Heart left ventricle (tissue), 16 donors: ENCODE results near the gene PTTG2. TPM values are rescaled to one million over a fixed set of nuclear protein-coding genes. Genes with fewer than 3 reads are reported as not detected.
"Not testable (repeated sequence)": the region's sequence is repeated elsewhere in the genome, so short reads cannot be mapped to it uniquely, and the experiment has no call there.

Source experiments
- ATAC-seq, 4 donors: fragments of 200-7000 bp; cut with Tn5 transposase; one replicate each; pipeline ENCODE4 v1.9.1; 2020 to 2022; ENCODE audit warnings: moderate library complexity in 4 of 4, mild to moderate bottlenecking in 3 of 4, moderate number of reproducible peaks in 1 of 4
- DNase-seq, 5 donors: peaks; one replicate each; pipeline ENCODE4 v3.0.0-alpha.2; 2020
- H3K27ac ChIP-seq, 12 donors: fragments of 200-600 bp; sonication (generic) in 4 of 12; one replicate each; pipeline versions ENCODE4 v1.5.0 to v1.8.0; 2016 to 2022; ENCODE audit warnings: mild to moderate bottlenecking in 2 of 12
- H3K27me3 ChIP-seq, 9 donors: fragments of 200-600 bp; sonication (generic) in 2 of 9; one replicate each; pipeline versions ENCODE4 v1.5.1 to v1.8.0; 2016 to 2022; ENCODE audit warnings: mild to moderate bottlenecking in 3 of 9
- H3K36me3 ChIP-seq, 9 donors: fragments of 200-600 bp; sonication (generic) in 2 of 9; one replicate each; pipeline versions ENCODE4 v1.5.0 to v1.8.0; 2018 to 2022; ENCODE audit warnings: mild to moderate bottlenecking in 2 of 9
- H3K4me1 ChIP-seq, 12 donors: fragments of 200-600 bp; sonication (generic) in 4 of 12; one replicate each; pipeline versions ENCODE4 v1.5.0 to v1.8.0; 2016 to 2022; ENCODE audit warnings: mild to moderate bottlenecking in 3 of 12
- H3K4me3 ChIP-seq, 12 donors: fragments of 200-600 bp; sonication (generic) in 4 of 12; one replicate each; pipeline versions ENCODE4 v1.5.0 to v1.8.0; 2017 to 2022; ENCODE audit warnings: mild to moderate bottlenecking in 9 of 12, moderate library complexity in 4 of 12
- H3K9me3 ChIP-seq, 12 donors: fragments of 200-600 bp; sonication (generic) in 4 of 12; one replicate each; pipeline versions ENCODE4 v1.5.0 to v1.8.0; 2016 to 2022; ENCODE audit warnings: mild to moderate bottlenecking in 1 of 12
- CTCF ChIP-seq, 12 donors: fragments of 200-600 bp; sonication (generic) in 4 of 12; IDR thresholded peaks; one replicate each; pipeline versions ENCODE4 v1.5.0 to v1.8.0; 2018 to 2022; ENCODE audit warnings: antibody characterized with exemption in 12 of 12, mild to moderate bottlenecking in 5 of 12
- POLR2A ChIP-seq, 2 donors: fragments of 450-650 bp; IDR thresholded peaks; one replicate each; pipeline ENCODE4 v1.6.1; 2017; ENCODE audit warnings: antibody characterized with exemption in 2 of 2, mild to moderate bottlenecking in 2 of 2, moderate library complexity in 2 of 2
- WGBS, 4 donors: extraction: QIAGEN DNeasy Blood & Tissue Kit in 2 of 4; methylation state at CpG; one replicate each; pipeline versions ENCODE4 v1.1.5 to v1.1.7; 2013 to 2018; 5-methylcytosine and 5-hydroxymethylcytosine counted together
- intact Hi-C, 10 donors: fragments of 100-400 bp; cut with DNase I; formaldehyde crosslinking; loops; one replicate each; pipeline versions ENCODE4 v1.11.1 to v1.14.2; 2022
- polyA plus RNA-seq, 2 donors: library from polyadenylated mRNA; stranded (reverse); fragments of 200-250 nt; gene quantifications; one replicate each; pipeline ENCODE4 v1.2.3, GENCODE V29; 2013
- total RNA-seq, 9 donors: library from RNA; depleted of rRNA in 2 of 9; stranded (reverse); fragments of >200 nt in 2 of 9; fragmentation: NEBNext Ultra II Directional in 3 of 9; extraction: Animal tissue kit (Norgen Biotek cat#: 25700) in 3 of 9; gene quantifications; one replicate each; pipeline versions ENCODE4 v1.1.0 to v1.2.4, GENCODE V29; 2016 to 2023
- donor health status: ischemic (EF 13 %, LVEDD 7.1; RV severe dilation, severe dysfunction).
- donor health status: healthy with polysubstance abuse.
- donor health status: DM: no; HTN: yes; CAD: no.
- donor health status: DM: no; HTN: no; CAD: no.
- donor health status: ischemic (EF 25% LVEDD 6.9; RV normal size, moderate dysfunction).
- donor health status: ischemic (EF 25% LVEDD 5.7; RV mildly dilated, moderate dysfunction).
- donor health status: healthy.
- donor health status: DM: yes; HTN: yes; CAD: no.
- donor health status: ischemic (EF 35%, LVEDD 5.7; RV mildly dilated, moderate dysfunction).
- donor health status: nonischemic (EF 11% LVEDD 7.7; RV severe dilation, severe dysfunction).
- donor health status: DM: yes; HTN: yes; CAD: no.
- donor health status: PGD.
- donor health status: ischemic (EF 29% LVEDD 5.4; RV normal size, mild dysfunction).
- donor health status: nonischemic (EF 23%, LVEDD 6.1; RV moderate dilation, normal function).

Gene PTTG2
- total and polyA plus RNA-seq, 11 donors: 0.48 to 2.3 (median 1.0) TPM; not detected in 3

DNA sequence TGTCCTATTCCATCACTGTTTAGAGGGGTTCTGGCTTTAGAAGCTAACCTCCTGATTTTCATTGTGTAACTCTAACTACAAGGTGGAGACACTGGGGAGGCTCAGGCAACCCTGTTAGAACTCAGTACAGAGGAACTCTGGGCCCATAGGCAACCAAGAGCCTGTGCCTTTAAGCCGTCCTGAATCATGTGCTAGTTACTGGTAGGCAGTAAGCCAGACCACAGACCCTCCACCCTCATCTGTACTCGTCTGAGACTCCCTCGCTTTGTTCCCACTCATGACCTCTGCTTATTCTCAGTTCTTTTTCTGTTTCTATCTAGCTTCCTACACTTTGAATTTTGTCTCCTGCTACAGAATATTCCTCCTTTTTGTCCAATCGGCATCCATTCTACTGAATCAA is 37.9 kb upstream of the PTTG2 start:
- intact Hi-C loops: no loop called here
- Histone ChIP-seq H3K9me3 (no peaks in the 10 kb centered on the region), H3K27ac (no peak overlapping the region), H3K27me3 (no peaks in the 10 kb centered on the region), H3K4me3 (no peak overlapping the region), H3K4me1 (peaks cover 0 to 14% (median 0%) of the 10 kb centered on the region in 12 donors), H3K36me3 (no peaks in the 10 kb centered on the region)
- ATAC-seq (no peak), DNase-seq (no peak)
- TF ChIP-seq POLR2A (IDR thresholded peaks at IDR 0.05) (no peak), CTCF (IDR thresholded peaks at IDR 0.05) (no peak)
- WGBS, 4 donors: 72 to 75% (median 74%) methylated on average over 4 of the region's 4 CpGs

DNA sequence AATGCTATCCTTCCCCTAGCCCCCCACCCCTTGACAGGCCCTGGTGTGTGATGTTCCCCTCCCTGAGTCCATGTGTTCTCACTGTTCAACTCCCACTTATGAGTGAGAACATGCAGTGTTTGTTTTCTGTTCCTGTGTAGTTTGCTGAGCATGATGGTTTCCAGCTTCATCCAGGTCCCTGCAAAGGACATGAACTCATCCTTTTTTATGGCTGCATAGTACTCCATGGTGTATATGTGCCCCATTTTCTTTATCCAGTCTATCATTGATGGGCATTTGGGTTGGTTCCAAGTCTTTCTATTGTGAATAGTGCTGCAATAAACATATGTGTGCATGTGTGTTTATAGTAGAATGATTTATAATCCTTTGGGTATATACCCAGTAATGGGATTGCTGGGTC is 37.1 kb upstream of the PTTG2 start:
- H3K9me3 ChIP-seq, H3K36me3 ChIP-seq, intact Hi-C loops, DNase-seq, H3K27ac ChIP-seq, H3K4me3 ChIP-seq, H3K27me3 ChIP-seq, ATAC-seq: not testable (repeated sequence)
- H3K4me1 ChIP-seq: peaks cover 0 to 14% (median 0%) of the 10 kb centered on the region in 12 donors

DNA sequence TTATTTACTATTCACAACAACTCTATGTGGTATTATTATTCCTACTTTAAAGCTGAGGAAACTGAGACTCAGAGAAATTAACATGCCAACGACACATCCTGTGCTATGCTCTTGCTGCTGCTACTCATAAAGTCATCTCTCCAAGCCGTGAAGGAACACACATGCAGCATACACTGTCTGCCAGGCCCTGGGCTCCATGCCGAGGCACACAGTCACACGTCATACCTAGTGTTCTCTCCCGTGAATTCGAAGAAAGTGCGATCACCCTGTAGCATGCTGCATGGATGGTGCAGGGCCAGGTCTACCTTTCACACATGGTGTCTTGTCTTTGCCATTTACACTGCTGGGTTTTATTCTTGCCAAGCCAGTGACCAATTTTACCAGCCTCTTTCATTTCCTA is 35.3 kb upstream of the PTTG2 start:
- Histone ChIP-seq H3K9me3 (no peaks in the 10 kb centered on the region), H3K27ac (no peak overlapping the region), H3K36me3 (no peaks in the 10 kb centered on the region), H3K4me3 (no peak overlapping the region), H3K27me3 (no peaks in the 10 kb centered on the region), H3K4me1 (peaks cover 0 to 26% (median 6%) of the 10 kb centered on the region in 12 donors)
- no peak for TF ChIP-seq CTCF (IDR thresholded peaks at IDR 0.05)
- TF ChIP-seq POLR2A (IDR thresholded peaks at IDR 0.05): no peak
- intact Hi-C loops: no loop called here
- 67 to 82% (median 76%) methylated on average over 7 of the region's 7 CpGs for WGBS, 4 donors
- ATAC-seq: peak in 1 of 4 donors; percentile 21
- no peak for DNase-seq

GRCh38 chr4:37927434-37927833 is 32.8 kb upstream of the PTTG2 start:
- no peak overlapping the region for H3K4me3 ChIP-seq
- H3K36me3 ChIP-seq: peaks cover 0 to 5% (median 0%) of the 10 kb centered on the region in 9 donors
- DNase-seq: no peak
- intact Hi-C loops: no loop called here
- 78 to 87% (median 85%) methylated on average over 4 of the region's 4 CpGs for WGBS, 4 donors
- H3K4me1 ChIP-seq: peaks cover 0 to 35% (median 17%) of the 10 kb centered on the region in 12 donors
- H3K27me3 ChIP-seq: no peaks in the 10 kb centered on the region
- no peak for ATAC-seq
- no peak overlapping the region for H3K27ac ChIP-seq
- H3K9me3 ChIP-seq: no peaks in the 10 kb centered on the region
- no peak for TF ChIP-seq POLR2A (IDR thresholded peaks at IDR 0.05)
- no peak for TF ChIP-seq CTCF (IDR thresholded peaks at IDR 0.05)
